Right hindlimb (tissue), 1 donor: ENCODE data around the gene HS3ST2.
"Not testable (repeated sequence)": the region's sequence is repeated elsewhere in the genome, so short reads cannot be mapped to it uniquely, and the experiment has no call there.

Experiments used
- DNase-seq: peaks from one replicate; pipeline ENCODE4 v3.0.0-alpha.2; 2018

The HS3ST2 gene

GRCh38 chr16:22939744-22940363 is 125.9 kb downstream of the HS3ST2 start:
- not testable (repeated sequence) for DNase-seq

- DNase-seq: no peak
These were observed 128.1 kb downstream of the HS3ST2 start for GRCh38 chr16:22941970-22942501.

GRCh38 chr16:22942811-22943210 is 128.8 kb downstream of the HS3ST2 start:
- no peak for DNase-seq

DNA sequence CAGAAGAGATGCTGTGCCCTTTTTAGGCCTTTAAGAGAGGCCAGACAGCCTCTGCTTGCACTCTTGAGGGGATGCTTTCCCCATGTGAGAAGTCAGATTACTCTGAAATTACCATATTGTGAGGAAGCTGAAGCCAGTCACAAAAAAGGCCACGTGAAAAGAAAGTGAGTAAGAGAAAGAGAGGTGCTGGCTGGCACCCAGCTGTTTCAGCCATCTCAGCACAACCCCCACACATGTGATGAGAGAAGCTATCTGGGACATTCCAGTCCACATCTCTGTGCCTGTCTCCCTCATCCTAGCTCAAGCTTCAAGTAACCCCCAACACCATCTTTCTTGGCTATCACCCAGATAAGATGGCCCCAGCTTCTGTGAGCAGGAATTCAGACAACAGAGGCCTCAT is 131.4 kb downstream of the HS3ST2 start:
- no peak for DNase-seq

DNA sequence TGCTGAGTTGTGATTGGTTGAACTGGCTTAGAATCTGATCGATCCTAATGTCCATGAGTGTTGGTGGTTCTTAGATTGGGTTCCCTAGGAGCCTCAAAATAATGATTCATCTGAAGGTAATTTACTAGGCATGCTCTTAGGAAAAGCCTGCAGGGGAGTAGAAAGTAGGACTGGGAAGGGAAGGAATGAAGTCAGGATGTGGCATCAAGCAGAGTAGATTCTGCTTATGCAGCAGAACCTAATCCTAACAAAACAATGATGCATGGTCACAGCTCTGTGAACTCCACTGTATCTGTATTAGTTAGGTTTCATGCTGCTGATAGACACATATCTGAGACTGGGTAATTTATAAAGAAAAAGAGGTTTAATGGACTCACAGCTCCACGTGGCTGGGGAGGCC is 132.5 kb downstream of the HS3ST2 start:
- DNase-seq: no peak

GRCh38 chr16:22948058-22948602 is 134.2 kb downstream of the HS3ST2 start:
- no peak for DNase-seq

GRCh38 chr16:22948603-22949368 is 134.8 kb downstream of the HS3ST2 start:
- DNase-seq: peak; percentile 33

- DNase-seq: no peak
These were observed 141.6 kb downstream of the HS3ST2 start for GRCh38 chr16:22955461-22956070.

DNA sequence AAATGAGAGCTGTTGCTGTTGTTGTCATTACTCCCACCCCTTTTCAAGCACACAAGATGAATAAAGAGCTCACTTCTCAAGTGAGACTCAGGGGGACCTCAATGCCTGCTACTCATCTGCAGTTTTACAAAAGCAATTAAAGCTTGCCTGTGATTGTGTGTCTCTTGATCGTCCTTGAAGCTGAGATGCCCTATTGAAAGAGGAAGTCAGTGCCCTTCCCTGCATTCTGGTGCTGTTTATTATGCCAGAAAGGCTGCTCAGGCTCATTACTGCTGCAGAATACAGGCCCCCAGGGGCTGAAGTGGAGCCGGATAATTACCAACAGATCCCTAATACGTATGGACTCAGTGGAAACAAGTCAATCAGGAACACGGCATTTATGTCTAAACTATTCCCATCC is 147.2 kb downstream of the HS3ST2 start:
- DNase-seq: no peak

DNA sequence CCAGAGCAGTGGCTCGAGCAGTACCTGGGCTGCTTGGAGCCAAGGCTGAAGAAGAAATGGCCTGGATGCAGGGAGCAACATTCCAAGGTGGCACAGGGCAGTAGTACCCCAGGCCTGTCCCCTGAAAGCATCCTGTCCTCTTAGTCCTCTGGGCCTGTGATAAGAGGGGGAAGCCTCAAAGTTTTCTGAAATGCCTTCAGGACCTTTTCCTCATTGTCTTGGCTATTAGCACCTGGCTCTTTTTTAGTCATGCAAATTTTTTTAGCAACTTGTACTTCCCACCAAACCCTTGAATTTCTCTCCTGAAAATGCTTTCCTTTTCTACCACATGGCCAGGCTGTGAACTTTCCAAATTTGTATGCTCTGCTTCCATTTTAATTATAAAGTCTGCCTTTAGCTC is 148.9 kb downstream of the HS3ST2 start:
- DNase-seq: no peak
